Measurements from ENCODE around the gene TYW1. TPM values are rescaled to one million over a fixed set of nuclear protein-coding genes. Genes with fewer than 3 reads are reported as not detected.
"Not testable (repeated sequence)": the region's sequence is repeated elsewhere in the genome, so short reads cannot be mapped to it uniquely, and the experiment has no call there.

The TYW1 gene
- total and polyA plus RNA-seq, 12 donors: 6.7 to 15.1 (median 9.4) TPM

DNA sequence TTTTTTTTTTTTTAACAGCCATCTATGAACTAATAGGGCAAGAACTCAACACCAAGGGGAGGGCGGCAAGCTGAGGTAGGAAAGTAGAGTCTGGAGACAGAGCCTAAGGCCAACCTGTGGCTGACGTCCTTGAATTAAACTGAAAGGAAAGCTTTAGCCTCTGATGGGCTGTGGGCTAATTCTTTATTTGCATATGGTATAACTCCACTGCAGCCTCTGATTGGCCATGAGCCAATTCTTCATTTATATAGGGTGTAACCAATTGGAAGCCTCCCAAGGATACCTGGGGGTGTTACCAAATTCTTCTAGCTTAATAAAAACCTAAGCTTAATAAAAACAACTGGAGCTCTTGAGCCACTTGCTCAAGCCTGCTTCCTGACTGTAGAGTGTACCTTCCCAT lies 10.3 kb downstream of the TYW1 start:
- intact Hi-C loops (cut with DNase I): loop anchor here in 1 of 10 donors (10.0 kb wide), 1 partner anchor 452 kb away; no protein-coding TSS in a partner anchor
- no peak overlapping the region for H3K27ac ChIP-seq
- H3K4me3 ChIP-seq: no peak overlapping the region
- no peak for ATAC-seq
- TF ChIP-seq, protein P1, sequence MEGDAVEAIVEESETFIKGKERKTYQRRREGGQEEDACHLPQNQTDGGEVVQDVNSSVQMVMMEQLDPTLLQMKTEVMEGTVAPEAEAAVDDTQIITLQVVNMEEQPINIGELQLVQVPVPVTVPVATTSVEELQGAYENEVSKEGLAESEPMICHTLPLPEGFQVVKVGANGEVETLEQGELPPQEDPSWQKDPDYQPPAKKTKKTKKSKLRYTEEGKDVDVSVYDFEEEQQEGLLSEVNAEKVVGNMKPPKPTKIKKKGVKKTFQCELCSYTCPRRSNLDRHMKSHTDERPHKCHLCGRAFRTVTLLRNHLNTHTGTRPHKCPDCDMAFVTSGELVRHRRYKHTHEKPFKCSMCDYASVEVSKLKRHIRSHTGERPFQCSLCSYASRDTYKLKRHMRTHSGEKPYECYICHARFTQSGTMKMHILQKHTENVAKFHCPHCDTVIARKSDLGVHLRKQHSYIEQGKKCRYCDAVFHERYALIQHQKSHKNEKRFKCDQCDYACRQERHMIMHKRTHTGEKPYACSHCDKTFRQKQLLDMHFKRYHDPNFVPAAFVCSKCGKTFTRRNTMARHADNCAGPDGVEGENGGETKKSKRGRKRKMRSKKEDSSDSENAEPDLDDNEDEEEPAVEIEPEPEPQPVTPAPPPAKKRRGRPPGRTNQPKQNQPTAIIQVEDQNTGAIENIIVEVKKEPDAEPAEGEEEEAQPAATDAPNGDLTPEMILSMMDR (IDR thresholded peaks at IDR 0.05): no peak
- no peak for DNase-seq
- H3K36me3 ChIP-seq: peaks cover 0 to 91% (median 19%) of the 10 kb centered on the region in 9 donors
- no peaks in the 10 kb centered on the region for H3K9me3 ChIP-seq
- H3K27me3 ChIP-seq: no peaks in the 10 kb centered on the region
- H3K4me1 ChIP-seq: no peaks in the 10 kb centered on the region
- WGBS, 2 donors: 82 to 94% methylated on average over 2 of the region's 2 CpGs

DNA sequence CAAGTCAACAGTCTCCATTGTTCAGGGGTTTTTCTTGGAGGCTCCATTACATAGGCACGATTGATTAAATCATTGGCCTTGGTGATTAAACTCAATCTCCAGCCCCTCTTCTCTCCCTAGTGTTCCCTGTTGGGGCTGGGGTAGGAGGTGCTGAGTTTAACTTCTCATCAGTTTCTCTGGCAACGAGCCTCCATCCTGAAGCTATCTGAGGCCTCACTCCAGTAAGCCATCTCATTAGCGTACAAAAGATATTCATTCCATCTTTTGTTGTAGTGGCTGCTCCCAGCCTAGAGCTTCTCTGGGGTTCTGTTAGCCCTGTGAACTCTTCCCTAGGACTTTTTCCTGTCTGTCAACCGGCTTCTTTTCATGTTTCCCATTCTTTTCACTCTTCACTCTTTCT lies 11.6 kb downstream of the TYW1 start:
- Histone ChIP-seq H3K27me3 (no peaks in the 10 kb centered on the region), H3K4me1 (no peaks in the 10 kb centered on the region), H3K4me3 (no peak overlapping the region), H3K27ac (no peak overlapping the region), H3K9me3 (no peaks in the 10 kb centered on the region), H3K36me3 (peaks cover 0 to 95% (median 19%) of the 10 kb centered on the region in 9 donors)
- ATAC-seq: no peak
- WGBS, 2 donors: 87 to 92% methylated on average over 4 of the region's 4 CpGs
- TF ChIP-seq, protein P1 (IDR thresholded peaks at IDR 0.05): no peak
- DNase-seq: no peak
- intact Hi-C loops (cut with DNase I): loop anchor here in 1 of 10 donors (10.0 kb wide), 1 partner anchor 453 kb away; no protein-coding TSS in a partner anchor

DNA sequence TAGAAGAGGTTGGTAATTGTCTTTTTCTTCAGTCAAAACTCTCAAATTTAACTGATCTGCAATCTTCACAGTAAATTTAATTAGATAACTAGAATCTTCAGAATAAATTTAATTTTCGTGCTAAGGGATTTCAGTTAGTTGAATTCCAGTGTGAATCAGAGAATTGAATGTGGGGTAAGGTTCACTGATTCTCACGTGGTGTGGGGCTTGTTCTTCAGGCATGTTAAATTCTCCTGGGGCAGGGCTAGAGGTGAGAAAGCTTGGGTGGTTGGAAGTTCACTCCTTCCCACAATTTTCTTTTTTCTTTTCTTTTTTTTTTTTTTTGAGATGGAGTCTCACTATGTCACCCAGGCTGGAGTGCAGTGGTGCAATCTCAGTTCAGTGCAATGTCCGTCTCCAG lies 13.0 kb downstream of the TYW1 start:
- intact Hi-C loops (cut with DNase I): loop anchor here in 1 of 10 donors (10.0 kb wide), 1 partner anchor 455 kb away; no protein-coding TSS in a partner anchor
- ATAC-seq: not testable (repeated sequence)
- peaks cover 0 to 99% (median 27%) of the 10 kb centered on the region in 9 donors for H3K36me3 ChIP-seq

DNA sequence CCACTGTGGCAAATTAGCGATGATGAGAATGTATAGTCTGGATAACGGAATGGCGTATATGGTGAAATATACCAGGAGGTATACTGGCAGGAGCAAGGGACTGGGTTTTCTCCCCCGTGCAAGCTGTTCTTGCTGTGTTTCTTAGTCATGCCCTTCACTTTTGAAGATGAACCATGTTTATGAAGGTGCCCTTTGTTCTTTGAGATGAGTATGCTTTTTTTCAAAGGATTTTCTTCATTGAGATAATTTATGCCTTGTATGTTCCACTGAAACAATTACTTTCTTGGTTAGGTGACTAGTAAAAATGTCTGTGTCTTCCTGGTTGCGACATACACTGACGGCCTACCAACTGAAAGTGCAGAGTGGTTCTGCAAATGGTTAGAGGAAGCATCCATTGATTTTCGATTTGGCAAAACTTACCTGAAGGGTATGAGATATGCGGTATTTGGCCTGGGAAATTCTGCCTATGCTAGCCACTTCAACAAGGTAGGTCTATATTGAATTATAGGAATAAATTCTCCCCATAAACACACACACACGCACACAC lies 17.5 kb downstream of the TYW1 start:
- H3K4me1 ChIP-seq; DNase-seq; ATAC-seq; H3K4me3 ChIP-seq; H3K27me3 ChIP-seq; H3K27ac ChIP-seq; intact Hi-C loops (cut with DNase I); H3K9me3 ChIP-seq: not testable (repeated sequence)
- WGBS, 2 donors: 93 to 97% methylated on average over 9 of the region's 9 CpGs
- H3K36me3 ChIP-seq: peaks cover 0 to 99% (median 46%) of the 10 kb centered on the region in 9 donors

More for the DNA sequence above, 13.0 kb downstream of the TYW1 start:
- not testable (repeated sequence) for DNase-seq, H3K4me1 ChIP-seq, H3K27me3 ChIP-seq, H3K4me3 ChIP-seq, H3K27ac ChIP-seq, H3K9me3 ChIP-seq
- WGBS, 2 donors: 91 to 93% methylated on average over 3 of the region's 3 CpGs

DNA sequence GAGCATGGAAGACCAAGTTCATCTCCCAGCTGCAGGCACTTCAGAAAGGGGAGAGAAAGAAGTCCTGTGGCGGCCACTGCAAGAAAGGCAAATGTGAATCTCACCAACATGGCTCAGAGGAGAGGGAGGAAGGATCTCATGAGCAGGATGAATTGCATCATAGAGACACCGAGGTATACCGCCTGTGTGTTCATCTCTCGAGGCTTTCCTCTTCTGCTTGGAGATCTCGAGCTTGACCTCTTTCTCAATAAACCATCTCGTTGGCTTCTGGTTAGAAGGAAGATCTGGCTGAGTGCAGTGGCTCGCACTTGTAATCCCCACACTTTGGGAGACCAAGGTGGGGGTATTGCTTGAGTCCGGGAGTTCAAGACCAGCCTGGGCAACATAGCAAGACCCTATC lies 21.3 kb downstream of the TYW1 start:
- H3K27ac ChIP-seq; H3K27me3 ChIP-seq; H3K4me3 ChIP-seq; intact Hi-C loops (cut with DNase I); H3K9me3 ChIP-seq; ATAC-seq; DNase-seq: not testable (repeated sequence)
- WGBS, 2 donors: 93 to 96% methylated on average over 8 of the region's 8 CpGs
- peaks cover 0 to 99% (median 42%) of the 10 kb centered on the region in 9 donors for H3K36me3 ChIP-seq
- peaks cover 0 to 13% (median 0%) of the 10 kb centered on the region in 9 donors for H3K4me1 ChIP-seq

DNA sequence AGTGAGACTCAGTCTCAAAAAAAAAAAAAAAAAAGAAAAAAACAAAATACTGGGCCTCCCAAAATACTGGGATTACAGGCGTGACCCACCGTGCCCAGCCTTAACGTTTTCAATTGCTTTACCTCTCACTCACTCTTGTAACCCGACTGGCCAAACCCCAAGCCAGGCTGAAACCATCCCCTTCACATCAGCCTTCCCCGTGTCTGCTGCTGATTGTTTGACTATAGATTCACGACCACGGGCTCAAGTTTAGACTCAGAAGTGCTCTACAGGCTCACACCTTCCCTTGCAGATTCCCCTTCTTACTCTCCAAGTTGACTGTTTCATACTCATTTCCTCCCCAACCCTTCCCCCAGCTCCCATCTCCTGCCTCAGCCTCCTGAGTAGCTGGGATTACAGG lies 22.3 kb downstream of the TYW1 start:
- Histone ChIP-seq H3K4me3 (no peak overlapping the region), H3K9me3 (no peaks in the 10 kb centered on the region), H3K36me3 (peaks cover 0 to 100% (median 40%) of the 10 kb centered on the region in 9 donors), H3K27me3 (no peaks in the 10 kb centered on the region), H3K4me1 (peaks cover 0 to 19% (median 0%) of the 10 kb centered on the region in 9 donors), H3K27ac (no peak overlapping the region)
- ATAC-seq: no peak
- intact Hi-C loops (cut with DNase I): no loop called here
- DNase-seq: no peak
- TF ChIP-seq, protein P1 (IDR thresholded peaks at IDR 0.05): no peak
- WGBS, 2 donors: 85 to 86% methylated on average over 7 of the region's 7 CpGs
